ENCODE results near the gene WNT3.

GRCh38 chr17:46756081-46756735 is 62.3 kb downstream of the WNT3 start:
- TF ChIP-seq CTCF (conservative IDR thresholded peaks at IDR 0.05 in 1 of 2, IDR thresholded peaks at IDR 0.05 in 1 of 2; ENCODE audit: extremely low read depth in 1 of 2, insufficient read depth in 1 of 2, low read depth in 1 of 2, low read length in 2 of 2) = no peak
- TF ChIP-seq EZH2 (IDR thresholded peaks at IDR 0.05; ENCODE audit: borderline replicate concordance, low read length) = no peak

Measured in mammary epithelial cell (primary cell).